Neural cell (in vitro differentiated cells): Measurements from ENCODE around the gene MUSTN1. TPM values are rescaled to one million over a fixed set of nuclear protein-coding genes. Genes with fewer than 3 reads are reported as not detected.

Source experiments
- H2AFZ ChIP-seq: fragments of 200-600, 300-800 bp; sonication (generic), shearing (Covaris generic); 2 replicates; pipeline ENCODE4 v1.6.0; 2014; ENCODE audit warnings: low read depth, mild to moderate bottlenecking, antibody characterized with exemption, low read length, moderate library complexity
- H3F3A ChIP-seq: fragments of 200-600 bp; shearing (Covaris generic); 2 replicates; pipeline ENCODE4 v1.6.1; 2016; ENCODE audit warnings: mild to moderate bottlenecking, moderate library complexity, mixed read lengths, antibody characterized with exemption, low read length; ENCODE audit not compliant: insufficient read depth, poor library complexity, severe bottlenecking
- H3K27ac ChIP-seq: fragments of 200-600, 300-800 bp; sonication (generic), shearing (Covaris generic); 2 replicates; pipeline ENCODE4 v1.5.1; 2014; ENCODE audit warnings: mild to moderate bottlenecking, low read length, moderate library complexity
- H3K27me3 ChIP-seq: fragments of 300-800, 200-600 bp; sonication (generic), shearing (Covaris generic); 2 replicates; pipeline ENCODE4 v1.6.0; 2014; ENCODE audit warnings: mild to moderate bottlenecking, low read depth, low read length, moderate library complexity; ENCODE audit not compliant: insufficient read depth
- H3K36me3 ChIP-seq: fragments of 300-800, 200-600 bp; sonication (generic), shearing (Covaris generic); 2 replicates; pipeline ENCODE4 v1.5.1; 2014; ENCODE audit warnings: mild to moderate bottlenecking, antibody characterized with exemption, low read length, moderate library complexity; ENCODE audit not compliant: insufficient read depth
- H3K4me2 ChIP-seq: fragments of 300-800, 200-600 bp; sonication (generic), shearing (Covaris generic); 2 replicates; pipeline ENCODE4 v1.6.0; 2014; ENCODE audit warnings: mild to moderate bottlenecking, low read length
- H3K4me3 ChIP-seq: fragments of 300-800, 200-600 bp; sonication (generic), shearing (Covaris generic); 2 replicates; pipeline ENCODE4 v1.5.1; 2014; ENCODE audit warnings: mild to moderate bottlenecking, low read length, moderate library complexity
- H3K79me2 ChIP-seq: fragments of 200-600 bp; shearing (Covaris generic); replicated peaks from 2 replicates; pipeline ENCODE4 v1.6.0; 2014; ENCODE audit warnings: mild to moderate bottlenecking, low read length, moderate library complexity; ENCODE audit not compliant: insufficient read depth
- H3K9ac ChIP-seq: fragments of 300-800, 200-600 bp; sonication (generic), shearing (Covaris generic); 2 replicates; pipeline ENCODE4 v1.6.1; 2016; ENCODE audit warnings: mild to moderate bottlenecking, low read length, mixed read lengths
- H3K9me2 ChIP-seq: fragments of 200-600 bp; shearing (Covaris generic); 2 replicates; pipeline ENCODE4 v1.6.1; 2016; ENCODE audit warnings: mild to moderate bottlenecking, low read length, mixed read lengths; ENCODE audit not compliant: insufficient read depth
- H3K9me3 ChIP-seq: fragments of 200-600, 300-800 bp; sonication (generic), shearing (Covaris generic); 2 replicates; pipeline ENCODE4 v1.6.1; 2016; ENCODE audit warnings: mild to moderate bottlenecking, mixed run types, low read length, moderate library complexity, mixed read lengths
- H4K20me1 ChIP-seq: fragments of 200-600 bp; shearing (Covaris generic); 2 replicates; pipeline ENCODE4 v1.6.1; 2016; ENCODE audit warnings: mild to moderate bottlenecking, mixed run types; ENCODE audit not compliant: insufficient read depth
- EP300 ChIP-seq: fragments of 450-650 bp; conservative IDR thresholded peaks from 2 replicates; pipeline ENCODE4 v1.6.1; 2014; ENCODE audit warnings: antibody characterized with exemption, mild to moderate bottlenecking, moderate library complexity; ENCODE audit not compliant: poor library complexity, severe bottlenecking
- EZH2 ChIP-seq: fragments of 200-600, 300-800 bp; shearing (Covaris generic), sonication (generic); IDR thresholded peaks from 2 replicates; pipeline ENCODE4 v1.6.1; 2014; ENCODE audit warnings: antibody characterized with exemption, low read length, borderline replicate concordance, mild to moderate bottlenecking; ENCODE audit not compliant: insufficient read depth, poor library complexity, severe bottlenecking
- MXI1 ChIP-seq: fragments of 450-650 bp; conservative IDR thresholded peaks from 2 replicates; pipeline ENCODE4 v1.6.1; 2014; ENCODE audit warnings: antibody characterized with exemption, mild to moderate bottlenecking; ENCODE audit not compliant: poor library complexity, severe bottlenecking
- POLR2AphosphoS5 ChIP-seq: IDR thresholded peaks from 2 replicates; pipeline ENCODE4 v1.6.1; 2012
- RAD21 ChIP-seq: fragments of 450-650 bp; conservative IDR thresholded peaks from 2 replicates; pipeline ENCODE4 v1.6.1; 2014; ENCODE audit warnings: antibody characterized with exemption, mild to moderate bottlenecking, moderate library complexity
- REST ChIP-seq: IDR thresholded peaks from 2 replicates; pipeline ENCODE4 v1.6.1; 2012; ENCODE audit warnings: borderline replicate concordance
- SMC3 ChIP-seq: fragments of 450-650 bp; conservative IDR thresholded peaks from 2 replicates; pipeline ENCODE4 v1.6.1; 2014; ENCODE audit warnings: antibody characterized with exemption, mild to moderate bottlenecking, moderate library complexity; ENCODE audit not compliant: poor library complexity
- TAF1 ChIP-seq: IDR thresholded peaks from 2 replicates; pipeline ENCODE4 v1.6.1; 2012; ENCODE audit warnings: low read depth
- polyA plus RNA-seq: library from polyadenylated mRNA; depleted of rRNA; stranded (reverse); fragments of >200 nt; gene quantifications from 2 replicates; pipeline ENCODE4 v1.2.3, GENCODE V29; 2014
- TF ChIP-seq, protein P1 (sequence below): fragments of 450-650 bp; IDR thresholded peaks from 2 replicates; pipeline ENCODE4 v1.5.1; 2014; ENCODE audit warnings: antibody characterized with exemption, mild to moderate bottlenecking, moderate library complexity; ENCODE audit not compliant: poor library complexity, severe bottlenecking

Gene MUSTN1
- polyA plus RNA-seq, 1 donor from 2014 or later: not detected

DNA sequence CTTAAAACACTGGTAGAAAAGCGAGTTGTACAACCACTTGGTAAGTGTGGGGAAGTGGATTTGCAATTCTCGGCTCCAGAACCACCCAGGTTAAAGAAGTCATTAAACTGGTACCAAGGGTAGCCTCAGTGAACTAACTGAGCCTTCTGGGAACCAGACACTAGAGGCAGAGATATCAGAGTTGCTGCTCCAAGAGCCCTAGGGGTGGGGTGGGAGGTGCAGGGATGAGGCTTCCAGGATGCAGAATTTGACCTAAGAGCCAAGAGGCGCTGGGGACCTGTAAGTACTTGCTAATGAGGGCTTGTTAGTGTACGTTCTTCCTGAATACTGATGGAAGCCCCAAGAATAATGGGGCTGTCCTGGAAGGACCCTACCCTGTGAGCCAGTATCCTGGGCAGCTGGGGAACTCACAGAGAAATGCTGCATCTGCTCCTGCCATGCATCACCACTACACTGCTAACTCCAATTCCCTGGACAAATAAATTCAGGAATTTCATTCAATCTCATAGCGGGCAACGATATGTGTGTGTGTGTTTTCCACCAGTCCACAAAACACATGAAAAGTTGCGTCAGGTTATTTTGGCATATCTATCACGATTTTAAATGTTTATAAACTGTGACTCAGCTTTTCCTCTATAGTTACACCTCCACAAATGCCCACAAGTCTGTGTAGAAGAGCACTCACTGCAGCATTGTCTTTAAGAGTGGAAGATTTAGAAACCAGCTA, 38.8 kb upstream of the MUSTN1 start:
- H4K20me1 ChIP-seq: no peaks in the 10 kb centered on the region
- H3K9ac ChIP-seq: no peak overlapping the region
- no peaks in the 10 kb centered on the region for H3K27me3 ChIP-seq
- no peaks in the 10 kb centered on the region for H3K79me2 ChIP-seq
- TF ChIP-seq POLR2AphosphoS5: no peak
- H3F3A ChIP-seq: no peaks in the 10 kb centered on the region
- H2AFZ ChIP-seq: no peak overlapping the region
- H3K36me3 ChIP-seq: no peaks in the 10 kb centered on the region
- H3K4me2 ChIP-seq: no peak overlapping the region
- no peaks in the 10 kb centered on the region for H3K9me2 ChIP-seq
- H3K4me3 ChIP-seq: no peak overlapping the region
- H3K27ac ChIP-seq: no peak overlapping the region
- H3K9me3 ChIP-seq: no peaks in the 10 kb centered on the region

DNA sequence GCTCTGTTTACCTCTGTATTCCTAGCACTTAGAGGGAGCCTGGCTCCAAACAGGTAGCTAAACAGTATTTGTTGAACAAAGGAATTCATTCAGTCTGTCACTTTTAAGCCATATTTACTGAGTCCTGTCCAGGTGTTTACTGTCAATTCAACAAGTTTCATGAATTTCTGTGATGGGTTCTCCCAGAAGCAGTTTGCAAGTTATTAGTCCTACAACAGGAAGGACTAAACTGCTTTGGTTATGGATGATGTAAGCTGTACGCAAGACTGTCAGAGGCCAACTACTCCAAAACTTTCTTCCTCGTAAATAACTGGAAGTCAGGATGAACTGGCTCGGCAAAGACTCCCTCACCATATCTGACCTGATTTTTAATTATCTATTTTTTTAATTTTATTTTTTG, 37.4 kb upstream of the MUSTN1 start:
- Histone ChIP-seq H3K4me2 (no peak overlapping the region), H3K9me2 (no peaks in the 10 kb centered on the region), H4K20me1 (no peaks in the 10 kb centered on the region), H3K27ac (no peak overlapping the region), H3K27me3 (no peaks in the 10 kb centered on the region), H3K79me2 (no peaks in the 10 kb centered on the region), H3F3A (no peaks in the 10 kb centered on the region), H3K4me3 (no peak overlapping the region), H3K36me3 (no peaks in the 10 kb centered on the region), H3K9ac (no peak overlapping the region), H3K9me3 (no peaks in the 10 kb centered on the region), H2AFZ (no peak overlapping the region)
- TF ChIP-seq EP300 (no peak), SMC3 (no peak), MXI1 (no peak), RAD21 (no peak), POLR2AphosphoS5 (no peak), TAF1 (no peak), EZH2 (no peak), REST (no peak)
- TF ChIP-seq, protein P1, sequence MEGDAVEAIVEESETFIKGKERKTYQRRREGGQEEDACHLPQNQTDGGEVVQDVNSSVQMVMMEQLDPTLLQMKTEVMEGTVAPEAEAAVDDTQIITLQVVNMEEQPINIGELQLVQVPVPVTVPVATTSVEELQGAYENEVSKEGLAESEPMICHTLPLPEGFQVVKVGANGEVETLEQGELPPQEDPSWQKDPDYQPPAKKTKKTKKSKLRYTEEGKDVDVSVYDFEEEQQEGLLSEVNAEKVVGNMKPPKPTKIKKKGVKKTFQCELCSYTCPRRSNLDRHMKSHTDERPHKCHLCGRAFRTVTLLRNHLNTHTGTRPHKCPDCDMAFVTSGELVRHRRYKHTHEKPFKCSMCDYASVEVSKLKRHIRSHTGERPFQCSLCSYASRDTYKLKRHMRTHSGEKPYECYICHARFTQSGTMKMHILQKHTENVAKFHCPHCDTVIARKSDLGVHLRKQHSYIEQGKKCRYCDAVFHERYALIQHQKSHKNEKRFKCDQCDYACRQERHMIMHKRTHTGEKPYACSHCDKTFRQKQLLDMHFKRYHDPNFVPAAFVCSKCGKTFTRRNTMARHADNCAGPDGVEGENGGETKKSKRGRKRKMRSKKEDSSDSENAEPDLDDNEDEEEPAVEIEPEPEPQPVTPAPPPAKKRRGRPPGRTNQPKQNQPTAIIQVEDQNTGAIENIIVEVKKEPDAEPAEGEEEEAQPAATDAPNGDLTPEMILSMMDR: no peak
